CD4-positive, alpha-beta T cell treated with Interleukin-17A for 4 hours (primary cell): ENCODE data around the gene FALEC.

ENCODE experiments used
- DNase-seq: peaks from one replicate; pipeline ENCODE4 v3.0.0-alpha.2; 2020; ENCODE audit warnings: mixed read lengths

The FALEC gene

DNA sequence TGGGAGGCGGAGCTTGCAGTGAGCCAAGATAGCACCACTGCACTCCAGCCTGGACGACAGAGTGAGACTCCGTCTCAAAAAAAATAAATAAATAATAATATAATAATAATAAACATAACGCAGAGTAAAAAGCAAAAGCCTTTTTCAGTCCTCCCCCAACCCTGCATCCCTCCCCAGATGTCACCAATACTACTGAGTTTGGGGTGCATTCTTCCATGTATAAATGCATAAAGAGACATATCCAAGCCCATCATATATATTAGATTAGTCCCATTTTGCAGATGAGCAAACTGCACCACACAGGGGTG is 32.7 kb downstream of the FALEC start:
- no peak for DNase-seq

- peak; percentile 44 for DNase-seq
Observed at GRCh38 chr1:150548632-150549495, 33.3 kb downstream of the FALEC start, which contains the start of gene ADAMTSL4. ADAMTSL4 (plus strand) TSS chr1:150549408; CDS start chr1:150552289, 2,881 bp downstream.

GRCh38 chr1:150549496-150550221 is 34.1 kb downstream of the FALEC start:
- no peak for DNase-seq

DNA sequence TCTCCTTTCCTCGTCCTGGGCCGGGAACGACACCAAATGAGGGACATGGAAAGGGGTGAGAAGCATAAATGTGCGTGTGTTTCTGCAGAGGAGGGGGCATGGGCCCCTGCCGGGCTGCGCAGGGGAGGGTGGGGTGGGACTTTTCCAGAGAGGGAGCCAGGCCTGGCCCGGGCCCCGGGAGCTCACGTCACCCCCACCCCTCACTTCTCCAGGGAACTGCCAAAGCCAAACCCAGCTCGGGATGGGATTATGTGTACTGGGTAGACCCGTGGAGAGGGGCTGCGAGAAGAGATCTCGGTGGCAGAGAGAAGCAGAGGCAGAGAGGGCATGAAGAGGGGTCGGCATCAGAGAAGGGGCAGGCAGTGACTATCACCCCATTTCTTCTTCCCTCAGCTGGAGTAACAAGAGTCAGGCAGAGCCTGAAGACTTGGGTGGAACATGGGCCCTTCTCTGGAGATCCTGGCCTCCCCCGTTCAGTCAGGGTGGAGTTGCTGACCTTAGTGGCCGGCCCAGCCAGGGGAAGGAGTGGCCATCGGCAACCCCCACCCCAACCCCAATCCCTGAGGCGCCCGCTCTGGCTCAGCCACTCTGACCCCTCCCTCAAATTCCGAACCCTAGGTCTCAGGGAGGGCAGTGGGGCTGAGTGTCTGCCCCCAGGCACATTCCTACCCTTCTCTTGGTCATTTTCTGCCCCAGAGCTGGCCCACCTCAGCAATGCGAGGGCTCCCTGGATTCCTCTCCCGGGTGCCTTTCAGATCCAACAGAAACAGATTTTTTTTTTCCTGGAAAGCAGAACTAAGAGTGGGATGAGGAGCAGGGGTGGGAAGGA is 34.9 kb downstream of the FALEC start:
- no peak for DNase-seq

GRCh38 chr1:150551051-150551783 is 35.7 kb downstream of the FALEC start:
- peak; percentile 33 for DNase-seq

- no peak for DNase-seq
Observed at GRCh38 chr1:150551784-150552127, 36.2 kb downstream of the FALEC start.

- no peak for DNase-seq
Observed at GRCh38 chr1:150552128-150552910, 36.8 kb downstream of the FALEC start.

- DNase-seq, result no peak
Observed at GRCh38 chr1:150552911-150553289, 37.3 kb downstream of the FALEC start.

- no peak for DNase-seq
Observed at GRCh38 chr1:150553392-150554085, 38.0 kb downstream of the FALEC start.

- DNase-seq, result no peak
Observed at GRCh38 chr1:150554086-150554452, 38.5 kb downstream of the FALEC start.

DNA sequence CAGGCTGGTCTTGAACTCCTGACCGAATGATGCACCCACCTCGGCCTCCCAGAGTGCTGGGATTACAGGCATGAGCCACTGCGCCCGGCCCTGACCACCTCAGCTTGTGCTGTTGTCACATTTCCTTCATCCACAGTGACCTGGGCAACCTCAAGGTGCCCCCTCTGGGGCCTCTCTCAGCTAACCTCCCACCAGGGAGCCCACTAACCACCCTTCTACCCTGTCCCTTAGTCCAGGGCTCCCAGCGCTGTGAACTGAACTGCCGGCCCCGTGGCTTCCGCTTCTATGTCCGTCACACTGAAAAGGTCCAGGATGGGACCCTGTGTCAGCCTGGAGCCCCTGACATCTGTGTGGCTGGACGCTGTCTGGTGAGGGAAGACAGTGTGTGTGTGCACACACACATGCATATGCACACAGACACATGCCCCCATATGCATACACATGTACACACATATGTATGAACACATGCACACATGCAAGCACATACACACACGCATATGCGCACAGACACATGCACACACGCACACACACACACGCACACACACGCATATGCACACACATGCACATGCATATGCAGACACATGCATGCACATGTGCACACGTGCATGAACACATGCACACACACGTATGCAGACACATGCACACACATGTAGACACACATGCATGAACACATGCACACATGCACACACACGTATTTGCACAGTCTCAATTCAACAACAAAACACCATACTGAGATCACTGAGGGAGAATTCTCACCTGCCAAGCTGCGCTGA is 39.8 kb downstream of the FALEC start:
- DNase-seq, result no peak

DNA sequence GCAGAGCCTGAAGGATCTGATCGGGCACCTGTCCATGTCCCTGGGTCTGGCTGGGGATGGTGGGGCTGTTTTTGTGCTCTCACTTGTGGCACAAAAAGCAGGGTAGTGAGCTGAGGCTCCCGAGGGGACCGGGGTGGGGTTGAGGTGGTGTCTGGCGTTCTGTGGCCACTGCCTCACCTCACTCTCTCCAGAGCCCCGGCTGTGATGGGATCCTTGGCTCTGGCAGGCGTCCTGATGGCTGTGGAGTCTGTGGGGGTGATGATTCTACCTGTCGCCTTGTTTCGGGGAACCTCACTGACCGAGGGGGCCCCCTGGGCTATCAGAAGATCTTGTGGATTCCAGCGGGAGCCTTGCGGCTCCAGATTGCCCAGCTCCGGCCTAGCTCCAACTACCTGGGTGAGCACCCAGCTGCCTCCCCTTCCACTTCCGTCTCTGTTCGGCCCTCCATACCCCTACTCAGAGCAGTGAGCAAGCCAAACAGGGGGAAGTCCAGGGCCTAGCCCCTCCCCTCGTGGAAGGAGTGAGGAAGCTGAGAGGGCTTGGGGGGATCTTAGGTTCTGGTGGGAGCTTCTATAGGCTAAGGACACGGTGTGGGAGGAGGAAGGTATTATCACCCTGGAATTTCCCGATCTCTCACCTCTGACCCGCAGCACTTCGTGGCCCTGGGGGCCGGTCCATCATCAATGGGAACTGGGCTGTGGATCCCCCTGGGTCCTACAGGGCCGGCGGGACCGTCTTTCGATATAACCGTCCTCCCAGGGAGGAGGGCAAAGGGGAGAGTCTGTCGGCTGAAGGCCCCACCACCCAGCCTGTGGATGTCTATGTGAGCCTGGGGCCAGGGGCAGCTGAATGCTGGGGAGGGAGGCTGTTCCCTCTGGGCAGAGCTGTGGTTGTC is 40.7 kb downstream of the FALEC start:
- no peak for DNase-seq

GRCh38 chr1:150557065-150557600 is 41.6 kb downstream of the FALEC start:
- DNase-seq, result no peak

DNA sequence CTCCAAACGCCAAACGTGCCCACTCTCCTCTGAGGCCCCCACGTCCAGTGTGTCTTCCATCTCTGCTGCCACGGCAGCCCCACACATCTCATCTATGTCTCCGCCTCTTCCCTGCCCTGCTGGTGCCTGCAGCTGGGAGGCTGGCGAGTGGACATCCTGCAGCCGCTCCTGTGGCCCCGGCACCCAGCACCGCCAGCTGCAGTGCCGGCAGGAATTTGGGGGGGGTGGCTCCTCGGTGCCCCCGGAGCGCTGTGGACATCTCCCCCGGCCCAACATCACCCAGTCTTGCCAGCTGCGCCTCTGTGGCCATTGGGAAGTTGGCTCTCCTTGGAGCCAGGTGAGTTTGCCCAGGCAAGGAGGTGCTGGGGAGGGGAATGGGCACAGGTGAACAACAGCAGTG is 42.3 kb downstream of the FALEC start:
- no peak for DNase-seq

DNA sequence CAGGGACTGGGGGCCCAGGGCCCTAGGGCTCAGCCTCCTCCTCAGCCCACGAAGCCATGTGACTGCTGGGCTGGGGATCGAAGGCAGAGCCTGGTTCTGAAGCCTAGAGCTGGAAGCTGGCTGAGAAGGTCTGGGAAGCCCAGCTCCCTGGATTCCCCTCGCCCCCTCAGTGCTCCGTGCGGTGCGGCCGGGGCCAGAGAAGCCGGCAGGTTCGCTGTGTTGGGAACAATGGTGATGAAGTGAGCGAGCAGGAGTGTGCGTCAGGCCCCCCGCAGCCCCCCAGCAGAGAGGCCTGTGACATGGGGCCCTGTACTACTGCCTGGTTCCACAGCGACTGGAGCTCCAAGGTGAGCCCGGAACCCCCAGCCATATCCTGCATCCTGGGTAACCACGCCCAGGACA is 42.8 kb downstream of the FALEC start:
- DNase-seq, result no peak

DNA sequence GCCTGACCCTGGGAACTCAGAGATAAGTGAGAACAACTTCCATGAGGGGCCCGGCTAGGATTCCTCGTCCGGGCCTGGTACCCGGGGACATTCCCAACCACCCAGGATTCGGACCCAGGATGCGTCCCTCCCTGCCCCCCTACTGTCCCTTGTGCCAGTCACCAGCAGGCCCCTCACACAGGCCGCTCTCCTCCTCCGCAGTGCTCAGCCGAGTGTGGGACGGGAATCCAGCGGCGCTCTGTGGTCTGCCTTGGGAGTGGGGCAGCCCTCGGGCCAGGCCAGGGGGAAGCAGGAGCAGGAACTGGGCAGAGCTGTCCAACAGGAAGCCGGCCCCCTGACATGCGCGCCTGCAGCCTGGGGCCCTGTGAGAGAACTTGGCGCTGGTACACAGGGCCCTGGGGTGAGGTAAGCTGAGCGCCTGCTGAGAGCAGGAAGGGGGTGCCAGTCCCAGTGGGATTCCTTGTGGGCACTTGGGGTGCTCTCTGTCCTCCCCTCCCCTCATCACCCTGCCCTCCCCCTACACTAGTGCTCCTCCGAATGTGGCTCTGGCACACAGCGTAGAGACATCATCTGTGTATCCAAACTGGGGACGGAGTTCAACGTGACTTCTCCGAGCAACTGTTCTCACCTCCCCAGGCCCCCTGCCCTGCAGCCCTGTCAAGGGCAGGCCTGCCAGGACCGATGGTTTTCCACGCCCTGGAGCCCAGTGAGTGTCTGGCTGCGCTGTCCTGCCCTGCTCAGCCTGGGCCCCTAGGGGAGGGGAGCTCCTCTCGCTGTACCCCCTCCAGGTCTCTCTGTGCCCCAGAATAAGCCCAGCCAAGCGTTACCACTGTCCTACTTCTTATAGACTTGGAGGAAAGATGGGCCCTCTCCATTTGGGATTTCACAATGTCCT is 43.5 kb downstream of the FALEC start:
- DNase-seq, result no peak

DNA sequence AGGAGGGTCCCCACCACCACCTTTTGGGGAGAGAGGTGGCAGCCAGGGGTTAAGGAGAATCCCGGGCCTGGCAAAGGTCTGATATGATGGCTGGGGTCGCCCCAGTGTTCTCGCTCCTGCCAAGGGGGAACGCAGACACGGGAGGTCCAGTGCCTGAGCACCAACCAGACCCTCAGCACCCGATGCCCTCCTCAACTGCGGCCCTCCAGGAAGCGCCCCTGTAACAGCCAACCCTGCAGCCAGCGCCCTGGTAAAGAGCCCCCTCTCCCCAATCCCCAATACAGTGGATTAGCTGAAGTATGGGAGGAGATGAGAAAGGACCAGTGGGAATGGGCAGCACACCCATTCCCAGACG is 44.1 kb downstream of the FALEC start:
- no peak for DNase-seq

DNA sequence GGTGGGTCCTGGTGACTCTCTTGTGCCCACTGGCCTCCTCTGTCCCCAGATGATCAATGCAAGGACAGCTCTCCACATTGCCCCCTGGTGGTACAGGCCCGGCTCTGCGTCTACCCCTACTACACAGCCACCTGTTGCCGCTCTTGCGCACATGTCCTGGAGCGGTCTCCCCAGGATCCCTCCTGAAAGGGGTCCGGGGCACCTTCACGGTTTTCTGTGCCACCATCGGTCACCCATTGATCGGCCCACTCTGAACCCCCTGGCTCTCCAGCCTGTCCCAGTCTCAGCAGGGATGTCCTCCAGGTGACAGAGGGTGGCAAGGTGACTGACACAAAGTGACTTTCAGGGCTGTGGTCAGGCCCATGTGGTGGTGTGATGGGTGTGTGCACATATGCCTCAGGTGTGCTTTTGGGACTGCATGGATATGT is 44.5 kb downstream of the FALEC start:
- peak; percentile 84 for DNase-seq
